ENCODE results near the gene SIL1.

Gene SIL1

GRCh38 chr5:138998521-138998920 lies 199.6 kb downstream of the SIL1 start:
- no peak for DNase-seq (ENCODE audit: low read depth)
- no peak for TF ChIP-seq CTCF (IDR thresholded peaks at IDR 0.05; ENCODE audit: control insufficient read depth, extremely low read depth, insufficient read depth)
- no peak overlapping the region for H3K4me3 ChIP-seq (ENCODE audit: low read depth, low read length)

GRCh38 chr5:138996120-138996519 lies 202.0 kb downstream of the SIL1 start:
- no peak for TF ChIP-seq CTCF (IDR thresholded peaks at IDR 0.05; ENCODE audit: control insufficient read depth, extremely low read depth, insufficient read depth)
- no peak overlapping the region for H3K4me3 ChIP-seq (ENCODE audit: low read depth, low read length)
- no peak for DNase-seq (ENCODE audit: low read depth)

GRCh38 chr5:138990986-138991590 lies 207.1 kb downstream of the SIL1 start:
- DNase-seq (ENCODE audit: low read depth): no peak
- no peak overlapping the region for H3K4me3 ChIP-seq (ENCODE audit: low read depth, low read length)
- no peak for TF ChIP-seq CTCF (IDR thresholded peaks at IDR 0.05; ENCODE audit: control insufficient read depth, extremely low read depth, insufficient read depth)

- no peak for DNase-seq (ENCODE audit: low read depth)
- TF ChIP-seq CTCF (IDR thresholded peaks at IDR 0.05; ENCODE audit: control insufficient read depth, extremely low read depth, insufficient read depth): no peak
- H3K4me3 ChIP-seq (ENCODE audit: low read depth, low read length): no peak overlapping the region
Observed at GRCh38 chr5:138989720-138990119, 208.4 kb downstream of the SIL1 start.

- DNase-seq (ENCODE audit: low read depth): no peak
- no peak overlapping the region for H3K4me3 ChIP-seq (ENCODE audit: low read depth, low read length)
- no peak for TF ChIP-seq CTCF (IDR thresholded peaks at IDR 0.05; ENCODE audit: control insufficient read depth, extremely low read depth, insufficient read depth)
Observed at GRCh38 chr5:138986186-138986800, 211.9 kb downstream of the SIL1 start.

GRCh38 chr5:138985683-138986082 lies 212.5 kb downstream of the SIL1 start:
- DNase-seq (ENCODE audit: low read depth): no peak
- TF ChIP-seq CTCF (IDR thresholded peaks at IDR 0.05; ENCODE audit: control insufficient read depth, extremely low read depth, insufficient read depth): no peak
- no peak overlapping the region for H3K4me3 ChIP-seq (ENCODE audit: low read depth, low read length)

GRCh38 chr5:138985256-138985655 lies 212.9 kb downstream of the SIL1 start:
- TF ChIP-seq CTCF (IDR thresholded peaks at IDR 0.05; ENCODE audit: control insufficient read depth, extremely low read depth, insufficient read depth): no peak
- no peak for DNase-seq (ENCODE audit: low read depth)
- H3K4me3 ChIP-seq (ENCODE audit: low read depth, low read length): no peak overlapping the region

Measured in LNCaP clone FGC (cell line).